ENCODE measurements around the gene ZNF385A. TPM values are rescaled to one million over a fixed set of nuclear protein-coding genes. Genes with fewer than 3 reads are reported as not detected.

Gene ZNF385A
- total and polyA plus RNA-seq, 9 of the 15 experiments (the other 6 are each of a cell fraction or from before 2014, with no cell fraction given), result 1.0 to 111 (median 7.7) TPM

DNA sequence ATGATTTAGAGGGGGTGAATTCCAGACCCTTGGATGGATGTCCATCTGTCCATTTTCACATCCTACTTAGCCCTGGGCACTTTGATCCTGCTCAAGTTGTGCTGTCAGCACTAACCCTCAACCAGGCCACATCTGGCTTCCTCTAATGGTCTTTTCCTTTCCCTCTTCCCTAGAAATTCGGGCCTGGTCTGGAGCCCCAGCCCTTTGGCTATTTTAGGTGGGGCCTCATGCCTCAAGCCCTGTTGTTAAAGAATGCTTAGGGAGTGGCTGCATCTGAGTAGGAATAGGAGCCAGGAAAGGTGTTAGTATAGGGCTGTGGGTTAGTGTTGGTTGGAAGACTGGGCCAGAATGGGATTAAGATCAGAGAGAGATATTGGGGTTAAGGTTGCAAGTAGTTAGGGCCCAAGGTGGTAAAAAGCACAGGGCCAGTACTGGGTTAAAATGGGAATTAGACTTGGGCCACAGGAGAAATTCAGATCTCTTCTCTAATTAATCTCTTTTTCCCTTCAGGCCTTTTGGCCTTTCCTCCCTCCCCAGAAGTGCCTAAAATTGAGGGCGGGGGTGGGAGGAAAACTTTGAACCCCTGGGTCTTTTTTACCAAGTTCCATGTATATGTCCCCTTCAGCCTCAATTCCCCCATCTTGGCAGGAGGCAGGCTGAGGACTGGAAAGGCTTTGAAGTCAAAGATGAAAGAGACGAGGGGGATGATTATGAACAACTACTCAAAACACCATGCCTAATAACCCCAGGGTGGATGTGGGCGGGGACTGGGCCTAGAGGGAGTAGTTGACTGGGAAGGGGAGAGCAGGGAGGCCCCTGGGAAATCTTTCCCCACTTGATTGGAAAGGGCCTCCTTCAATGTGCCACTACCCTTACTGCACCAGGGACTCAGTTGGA is 4.0 kb upstream of the ZNF385A start:
- H3K27ac ChIP-seq (ENCODE audit: extremely low read depth, low read depth, low read length), result peak overlapping the region; percentile 62
- in situ Hi-C loops (cut with MboI), result no loop called here
- POLR2A ChIA-PET, result interaction anchor here (1.1 kb wide), 2 partner anchors 26 to 102 kb away, joined by 5 read pairs; no protein-coding TSS in a partner anchor
- H3K4me3 ChIP-seq, result 0 out of 2 replicates have a peak overlapping the region, but pooled peaks have one; percentile 57
- H3K9me3 ChIP-seq (replicated peaks; ENCODE audit: control insufficient read depth, insufficient read depth, low read depth, low read length), result no peaks in the 10 kb centered on the region
- H3K4me2 ChIP-seq (ENCODE audit: insufficient read depth, low read length), result peak overlapping the region; percentile 88
- BruUV-seq (replicated peaks), result no TSS peak
- CTCF ChIA-PET (ENCODE audit: low intra/inter-chr PET ratio), result no interaction called here
- no peaks in the 10 kb centered on the region for H3K9me1 ChIP-seq (ENCODE audit: control insufficient read depth, insufficient read depth, low read length)
- peaks cover 92% of the 10 kb centered on the region for H3K79me2 ChIP-seq (ENCODE audit: control insufficient read depth, insufficient read depth, low read length)
- no peaks in the 10 kb centered on the region for H3K27me3 ChIP-seq (ENCODE audit: control insufficient read depth in 2 of 2, insufficient read depth in 2 of 2, low read length in 2 of 2)
- H3K9ac ChIP-seq (ENCODE audit: insufficient read depth in 1 of 2, low read depth in 2 of 2, low read length in 2 of 2), result peak overlapping the region; percentile 27 to 91; a peak in 3 of 4 replicates
- H3K36me3 ChIP-seq (ENCODE audit: control insufficient read depth, insufficient read depth, low read length), result peaks cover 40% of the 10 kb centered on the region
- TF ChIP-seq LEF1 (IDR thresholded peaks at IDR 0.05) (peak; percentile 49), HLTF (IDR thresholded peaks at IDR 0.05) (no peak), EGR1 (conservative IDR thresholded peaks at IDR 0.05) (peak; percentile 43; the same call in 1 of the 2 replicates), NRF1 (conservative IDR thresholded peaks at IDR 0.05 in 1 of 2, IDR thresholded peaks at IDR 0.05 in 1 of 2) (0 out of 4 replicates have a peak, but pooled peaks of 1 of the 2 experiments have one; percentile 7), SP1 (CRISPR knock-in tag; IDR thresholded peaks at IDR 0.05) (0 out of 2 replicates have a peak, but pooled peaks have one; percentile 9), SMARCA4 (IDR thresholded peaks at IDR 0.05) (0 out of 2 replicates have a peak, but pooled peaks have one; percentile 0), TAL1 (IDR thresholded peaks at IDR 0.05) (no peak), PRDM10 (IDR thresholded peaks at IDR 0.05; ENCODE audit: partially characterized antibody) (peak; percentile 33), ATF4 (CRISPR knock-in tag; IDR thresholded peaks at IDR 0.05) (no peak), ZFX (CRISPR knock-in tag; IDR thresholded peaks at IDR 0.05) (peak; percentile 59), NEUROD1 (IDR thresholded peaks at IDR 0.05; ENCODE audit: borderline replicate concordance, low read depth, low read length, partially characterized antibody) (no peak)
- TF ChIP-seq, protein P1, sequence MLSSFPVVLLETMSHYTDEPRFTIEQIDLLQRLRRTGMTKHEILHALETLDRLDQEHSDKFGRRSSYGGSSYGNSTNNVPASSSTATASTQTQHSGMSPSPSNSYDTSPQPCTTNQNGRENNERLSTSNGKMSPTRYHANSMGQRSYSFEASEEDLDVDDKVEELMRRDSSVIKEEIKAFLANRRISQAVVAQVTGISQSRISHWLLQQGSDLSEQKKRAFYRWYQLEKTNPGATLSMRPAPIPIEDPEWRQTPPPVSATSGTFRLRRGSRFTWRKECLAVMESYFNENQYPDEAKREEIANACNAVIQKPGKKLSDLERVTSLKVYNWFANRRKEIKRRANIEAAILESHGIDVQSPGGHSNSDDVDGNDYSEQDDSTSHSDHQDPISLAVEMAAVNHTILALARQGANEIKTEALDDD (IDR thresholded peaks at IDR 0.05), result peak; percentile 95
- TF ChIP-seq, protein P2, sequence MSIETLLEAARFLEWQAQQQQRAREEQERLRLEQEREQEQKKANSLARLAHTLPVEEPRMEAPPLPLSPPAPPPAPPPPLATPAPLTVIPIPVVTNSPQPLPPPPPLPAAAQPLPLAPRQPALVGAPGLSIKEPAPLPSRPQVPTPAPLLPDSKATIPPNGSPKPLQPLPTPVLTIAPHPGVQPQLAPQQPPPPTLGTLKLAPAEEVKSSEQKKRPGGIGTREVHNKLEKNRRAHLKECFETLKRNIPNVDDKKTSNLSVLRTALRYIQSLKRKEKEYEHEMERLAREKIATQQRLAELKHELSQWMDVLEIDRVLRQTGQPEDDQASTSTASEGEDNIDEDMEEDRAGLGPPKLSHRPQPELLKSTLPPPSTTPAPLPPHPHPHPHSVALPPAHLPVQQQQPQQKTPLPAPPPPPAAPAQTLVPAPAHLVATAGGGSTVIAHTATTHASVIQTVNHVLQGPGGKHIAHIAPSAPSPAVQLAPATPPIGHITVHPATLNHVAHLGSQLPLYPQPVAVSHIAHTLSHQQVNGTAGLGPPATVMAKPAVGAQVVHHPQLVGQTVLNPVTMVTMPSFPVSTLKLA (conservative IDR thresholded peaks at IDR 0.05), result 0 out of 4 replicates have a peak, but pooled peaks of 1 of the 2 experiments have one; percentile 15
- H3K4me1 ChIP-seq (replicated peaks in 1 of 2; ENCODE audit: control insufficient read depth in 2 of 2, insufficient read depth in 2 of 2, low read length in 2 of 2), result peaks cover 82 to 87% of the 10 kb centered on the region in 2 experiments
- FAIRE-seq (peak; percentile 44), ATAC-seq (peak; percentile 18; the same call in 1 of the 3 replicates), DNase-seq (ENCODE audit: extremely low read depth in 1 of 4, low spot score in 3 of 4) (peak; percentile 47 to 76 (median 58))
- H2AFZ ChIP-seq (ENCODE audit: low read depth, low read length), result no peak overlapping the region
- no peaks in the 10 kb centered on the region for H4K20me1 ChIP-seq (replicated peaks; ENCODE audit: control insufficient read depth, insufficient read depth, low read length)
- intact Hi-C loops (cut with micrococcal nuclease), result no loop called here
- 27% methylated on average over 4 of the region's 4 CpGs for WGBS (ENCODE audit: insufficient coverage, low coverage, missing lambda C conversion rate)
